Peyer's patch (tissue), 4 donors: ENCODE results near the gene ARHGAP26.

Experiments
- POLR2A ChIP-seq, 2 donors: fragments of 450-650 bp; IDR thresholded peaks; one replicate each; pipeline ENCODE4 v1.5.1; 2017; ENCODE audit warnings: antibody characterized with exemption in 2 of 2, mild to moderate bottlenecking in 2 of 2, moderate library complexity in 2 of 2
- TF ChIP-seq, protein P1 (sequence below), 6 experiments: fragments of 450-650 bp in 4 of 6; fragments of 200-600 bp in 2 of 6; sonication (generic) in 1 of 6; IDR thresholded peaks; one replicate each; pipeline ENCODE4 v1.5.1; 2017 to 2019; ENCODE audit warnings: antibody characterized with exemption in 6 of 6, mild to moderate bottlenecking in 3 of 6, moderate library complexity in 1 of 6

DNA sequence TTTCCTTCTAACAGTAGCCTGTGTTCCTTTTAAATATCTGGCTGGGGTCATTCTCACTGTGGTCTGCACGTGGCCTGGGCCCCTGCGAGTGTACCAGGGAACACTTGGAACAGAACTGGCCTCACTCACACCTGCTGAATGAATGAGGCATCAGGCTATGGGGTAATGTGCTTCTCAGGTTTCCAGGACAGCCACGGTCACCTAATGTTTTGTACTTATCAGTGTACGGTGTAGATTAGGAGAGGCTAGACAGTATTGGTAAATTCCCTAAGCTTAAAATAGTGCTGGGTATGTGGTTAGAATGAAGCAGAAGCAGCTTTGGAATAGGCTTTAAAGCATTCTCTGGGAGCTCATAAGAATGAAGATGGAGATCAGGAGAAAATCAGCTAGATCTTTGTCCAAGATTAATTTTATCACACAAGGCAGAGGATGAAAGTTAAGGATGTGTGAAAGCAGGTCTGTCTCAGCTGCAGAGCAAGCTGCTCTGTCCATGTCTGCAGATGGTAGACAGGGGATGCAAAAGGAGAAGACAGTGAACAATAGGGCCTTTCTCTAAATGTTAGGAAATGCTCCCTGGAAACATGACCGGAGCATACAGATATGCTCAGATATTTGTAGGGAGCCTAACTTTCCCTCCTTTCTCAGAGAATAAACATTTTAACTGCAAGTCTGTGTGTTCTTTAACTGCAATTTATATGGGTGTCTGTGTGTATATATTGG lies 365.8 kb downstream of the ARHGAP26 start:
- TF ChIP-seq, protein P1, sequence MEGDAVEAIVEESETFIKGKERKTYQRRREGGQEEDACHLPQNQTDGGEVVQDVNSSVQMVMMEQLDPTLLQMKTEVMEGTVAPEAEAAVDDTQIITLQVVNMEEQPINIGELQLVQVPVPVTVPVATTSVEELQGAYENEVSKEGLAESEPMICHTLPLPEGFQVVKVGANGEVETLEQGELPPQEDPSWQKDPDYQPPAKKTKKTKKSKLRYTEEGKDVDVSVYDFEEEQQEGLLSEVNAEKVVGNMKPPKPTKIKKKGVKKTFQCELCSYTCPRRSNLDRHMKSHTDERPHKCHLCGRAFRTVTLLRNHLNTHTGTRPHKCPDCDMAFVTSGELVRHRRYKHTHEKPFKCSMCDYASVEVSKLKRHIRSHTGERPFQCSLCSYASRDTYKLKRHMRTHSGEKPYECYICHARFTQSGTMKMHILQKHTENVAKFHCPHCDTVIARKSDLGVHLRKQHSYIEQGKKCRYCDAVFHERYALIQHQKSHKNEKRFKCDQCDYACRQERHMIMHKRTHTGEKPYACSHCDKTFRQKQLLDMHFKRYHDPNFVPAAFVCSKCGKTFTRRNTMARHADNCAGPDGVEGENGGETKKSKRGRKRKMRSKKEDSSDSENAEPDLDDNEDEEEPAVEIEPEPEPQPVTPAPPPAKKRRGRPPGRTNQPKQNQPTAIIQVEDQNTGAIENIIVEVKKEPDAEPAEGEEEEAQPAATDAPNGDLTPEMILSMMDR (IDR thresholded peaks at IDR 0.05): no peak
- TF ChIP-seq POLR2A (IDR thresholded peaks at IDR 0.05): no peak
